ENCODE measurements around the gene CCDC86.

CCDC86 gene

DNA sequence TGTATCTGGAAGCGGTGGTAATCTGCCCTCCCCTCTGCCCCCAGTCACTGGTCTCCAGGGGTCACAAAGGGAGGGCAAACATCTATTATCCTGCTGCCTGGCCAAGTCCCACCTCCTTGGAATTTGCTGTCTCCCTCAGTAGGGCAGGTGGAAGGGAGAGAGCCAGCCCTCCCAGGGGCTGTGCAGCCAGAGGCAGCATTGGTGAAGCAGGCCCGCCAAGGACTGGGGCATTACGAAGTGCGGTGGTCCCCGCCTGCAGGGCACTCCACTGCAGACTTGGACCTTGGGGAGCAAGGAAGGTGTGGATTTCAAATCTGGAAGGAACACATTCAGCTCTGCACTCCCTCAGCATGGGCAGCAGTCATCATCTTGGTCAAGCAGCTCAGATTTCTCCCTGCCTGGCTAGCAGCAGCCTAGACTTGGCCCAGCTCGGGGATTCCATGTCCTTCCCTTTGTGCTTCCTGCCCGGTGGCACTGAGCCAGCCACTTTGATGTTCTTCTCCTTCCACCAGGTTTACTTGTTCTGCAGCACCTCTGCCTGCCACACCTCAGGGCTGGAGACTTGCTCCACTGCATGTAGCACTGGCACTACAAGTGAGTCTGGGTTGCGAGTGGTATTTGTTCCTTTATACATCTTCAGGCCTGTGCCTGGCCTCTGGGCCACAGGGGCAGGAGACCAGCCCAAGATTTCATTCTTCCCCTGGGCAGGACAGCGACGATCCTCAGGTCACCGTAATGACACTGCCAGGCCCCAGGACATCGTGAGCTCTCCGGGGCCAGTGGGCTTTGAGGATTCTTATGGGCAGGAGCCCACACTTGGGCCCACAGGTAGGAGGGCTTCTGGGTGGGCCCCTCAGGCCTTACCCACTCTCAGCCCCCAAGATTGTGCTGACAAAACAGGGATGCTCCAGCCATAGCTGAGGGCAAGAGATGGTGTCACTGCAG, 32.8 kb downstream of the CCDC86 start:
- Histone ChIP-seq H3K4me3 (ENCODE audit: low read length) (no peak overlapping the region), H4K20me1 (ENCODE audit: control insufficient read depth, insufficient read depth, low read depth, low read length) (no peaks in the 10 kb centered on the region), H3K9me3 (ENCODE audit: control insufficient read depth, insufficient read depth, low read length) (no peaks in the 10 kb centered on the region), H3F3A (ENCODE audit: control insufficient read depth, insufficient read depth) (no peaks in the 10 kb centered on the region), H3K36me3 (ENCODE audit: control insufficient read depth, low read length) (peaks cover 3% of the 10 kb centered on the region; the same call in 1 of the 2 replicates), H3K27me3 (ENCODE audit: control insufficient read depth, low read length) (no peaks in the 10 kb centered on the region), H3K27ac (ENCODE audit: low read depth, low read length) (no peak overlapping the region), H3K9me2 (replicated peaks; ENCODE audit: control insufficient read depth, low read length) (no peaks in the 10 kb centered on the region), H3K79me2 (ENCODE audit: control insufficient read depth, low read length) (no peaks in the 10 kb centered on the region), H3K4me2 (ENCODE audit: low read length) (no peak overlapping the region), H3K4me1 (ENCODE audit: control insufficient read depth, low read length) (no peaks in the 10 kb centered on the region)
- no peak for TF ChIP-seq EZH2phosphoT487 (IDR thresholded peaks at IDR 0.05; ENCODE audit: borderline replicate concordance, low read length)
- TF ChIP-seq, protein P1, sequence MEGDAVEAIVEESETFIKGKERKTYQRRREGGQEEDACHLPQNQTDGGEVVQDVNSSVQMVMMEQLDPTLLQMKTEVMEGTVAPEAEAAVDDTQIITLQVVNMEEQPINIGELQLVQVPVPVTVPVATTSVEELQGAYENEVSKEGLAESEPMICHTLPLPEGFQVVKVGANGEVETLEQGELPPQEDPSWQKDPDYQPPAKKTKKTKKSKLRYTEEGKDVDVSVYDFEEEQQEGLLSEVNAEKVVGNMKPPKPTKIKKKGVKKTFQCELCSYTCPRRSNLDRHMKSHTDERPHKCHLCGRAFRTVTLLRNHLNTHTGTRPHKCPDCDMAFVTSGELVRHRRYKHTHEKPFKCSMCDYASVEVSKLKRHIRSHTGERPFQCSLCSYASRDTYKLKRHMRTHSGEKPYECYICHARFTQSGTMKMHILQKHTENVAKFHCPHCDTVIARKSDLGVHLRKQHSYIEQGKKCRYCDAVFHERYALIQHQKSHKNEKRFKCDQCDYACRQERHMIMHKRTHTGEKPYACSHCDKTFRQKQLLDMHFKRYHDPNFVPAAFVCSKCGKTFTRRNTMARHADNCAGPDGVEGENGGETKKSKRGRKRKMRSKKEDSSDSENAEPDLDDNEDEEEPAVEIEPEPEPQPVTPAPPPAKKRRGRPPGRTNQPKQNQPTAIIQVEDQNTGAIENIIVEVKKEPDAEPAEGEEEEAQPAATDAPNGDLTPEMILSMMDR (IDR thresholded peaks at IDR 0.05; ENCODE audit: low read depth, low read length, poor library complexity, severe bottlenecking), result no peak

DNA sequence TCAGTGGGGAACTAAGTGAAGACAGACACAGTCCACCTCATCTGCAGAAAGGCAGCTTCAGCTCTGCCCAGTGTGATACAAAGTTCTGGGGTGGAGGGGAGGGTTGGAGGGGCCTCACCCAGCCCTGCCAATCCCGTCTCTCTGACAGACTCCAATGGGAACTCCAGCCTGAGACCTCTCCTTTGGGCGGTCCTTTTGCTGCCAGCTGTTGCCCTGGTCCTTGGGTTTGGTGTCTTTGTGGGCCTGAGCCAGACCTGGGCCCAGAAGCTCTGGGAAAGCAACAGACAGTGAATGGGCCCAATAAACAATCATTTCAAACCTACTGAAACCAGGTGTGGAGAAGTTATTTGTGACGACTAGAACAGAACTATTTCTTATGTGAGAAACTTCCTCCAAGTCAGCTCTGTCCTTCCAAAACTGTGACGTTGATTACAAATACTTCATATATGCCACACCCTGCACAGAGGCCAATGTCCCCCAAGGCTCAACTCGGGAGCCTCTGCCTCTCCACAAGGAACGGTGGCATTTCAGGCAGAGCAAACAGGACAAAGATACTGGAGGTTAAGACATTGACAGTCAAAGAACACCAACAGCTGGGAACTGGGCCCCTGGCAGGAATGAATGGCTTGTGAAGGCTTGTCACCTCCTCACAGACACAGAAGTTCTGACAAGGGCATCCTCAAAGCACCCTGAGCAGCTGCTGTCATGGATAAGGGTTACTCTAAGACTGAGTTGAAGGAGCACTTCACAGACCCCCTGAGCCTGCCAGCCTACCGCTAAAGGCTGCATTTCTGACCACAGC, 33.7 kb downstream of the CCDC86 start:
- Histone ChIP-seq H3K27me3 (ENCODE audit: control insufficient read depth, low read length) (no peaks in the 10 kb centered on the region), H3K9me2 (replicated peaks; ENCODE audit: control insufficient read depth, low read length) (no peaks in the 10 kb centered on the region), H3K79me2 (ENCODE audit: control insufficient read depth, low read length) (no peaks in the 10 kb centered on the region)

DNA sequence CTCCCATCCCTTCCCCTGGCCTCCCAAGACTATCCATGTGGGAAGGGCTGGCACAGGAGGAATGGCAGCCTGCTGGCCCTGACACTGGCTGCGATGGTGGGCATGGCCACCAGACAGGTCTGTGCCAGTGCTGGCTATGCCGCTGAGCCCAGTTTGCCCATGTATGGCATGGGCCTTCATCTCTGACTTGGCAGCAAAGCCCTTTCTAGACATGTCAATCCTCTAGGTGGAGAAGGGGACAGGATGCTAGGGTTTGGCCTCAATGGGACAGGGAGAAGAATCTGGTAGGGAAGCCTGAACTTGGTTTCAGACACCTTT, 34.2 kb downstream of the CCDC86 start:
- H3K4me2 ChIP-seq (ENCODE audit: low read length), result no peak overlapping the region
- peaks cover 15% of the 10 kb centered on the region for H3K36me3 ChIP-seq (ENCODE audit: control insufficient read depth, low read length)
- H3K4me3 ChIP-seq (ENCODE audit: low read length), result no peak overlapping the region
- H3K79me2 ChIP-seq (ENCODE audit: control insufficient read depth, low read length), result no peaks in the 10 kb centered on the region
- no peaks in the 10 kb centered on the region for H3F3A ChIP-seq (ENCODE audit: control insufficient read depth, insufficient read depth)
- H3K4me1 ChIP-seq (ENCODE audit: control insufficient read depth, low read length), result no peaks in the 10 kb centered on the region
- no peak overlapping the region for H3K27ac ChIP-seq (ENCODE audit: low read depth, low read length)
- no peaks in the 10 kb centered on the region for H3K9me3 ChIP-seq (ENCODE audit: control insufficient read depth, insufficient read depth, low read length)
- H3K27me3 ChIP-seq (ENCODE audit: control insufficient read depth, low read length), result no peaks in the 10 kb centered on the region
- no peaks in the 10 kb centered on the region for H3K9me2 ChIP-seq (replicated peaks; ENCODE audit: control insufficient read depth, low read length)
- H4K20me1 ChIP-seq (ENCODE audit: control insufficient read depth, insufficient read depth, low read depth, low read length), result no peaks in the 10 kb centered on the region
- TF ChIP-seq, protein P1 (IDR thresholded peaks at IDR 0.05; ENCODE audit: low read depth, low read length, poor library complexity, severe bottlenecking), result no peak
- TF ChIP-seq EZH2phosphoT487 (IDR thresholded peaks at IDR 0.05; ENCODE audit: borderline replicate concordance, low read length), result no peak

More for the DNA sequence above, 33.7 kb downstream of the CCDC86 start:
- Histone ChIP-seq H3K9me3 (ENCODE audit: control insufficient read depth, insufficient read depth, low read length) (no peaks in the 10 kb centered on the region), H3K27ac (ENCODE audit: low read depth, low read length) (no peak overlapping the region), H3K4me1 (ENCODE audit: control insufficient read depth, low read length) (no peaks in the 10 kb centered on the region), H3K4me2 (ENCODE audit: low read length) (no peak overlapping the region), H3K36me3 (ENCODE audit: control insufficient read depth, low read length) (peaks cover 10% of the 10 kb centered on the region; the same call in 1 of the 2 replicates), H4K20me1 (ENCODE audit: control insufficient read depth, insufficient read depth, low read depth, low read length) (no peaks in the 10 kb centered on the region), H3F3A (ENCODE audit: control insufficient read depth, insufficient read depth) (no peaks in the 10 kb centered on the region), H3K4me3 (ENCODE audit: low read length) (no peak overlapping the region)
- TF ChIP-seq EZH2phosphoT487 (IDR thresholded peaks at IDR 0.05; ENCODE audit: borderline replicate concordance, low read length), result no peak
- TF ChIP-seq, protein P1 (IDR thresholded peaks at IDR 0.05; ENCODE audit: low read depth, low read length, poor library complexity, severe bottlenecking), result no peak

Data from DOHH2 (cell line).